H1 (cell line): ENCODE measurements around the gene ULK2. TPM values are rescaled to one million over a fixed set of nuclear protein-coding genes. Genes with fewer than 3 reads are reported as not detected.

Source experiments
- CTCF ChIA-PET: fragments of 300-600 bp; sonication (Branson Sonifier 250); formaldehyde crosslinking; loops from one replicate; lab custom pipeline; 2021; ENCODE audit not compliant: partially characterized antibody; lab: Charles Lee
- POLR2A ChIA-PET: fragments of 300-600 bp; sonication (Branson Sonifier 250); formaldehyde crosslinking; loops from one replicate; lab custom pipeline; 2021; ENCODE audit warnings: inconsistent platforms; ENCODE audit not compliant: partially characterized antibody; lab: Charles Lee
- DNase-seq, 2 experiments: peaks; one replicate each; pipeline versions ENCODE4 v3.0.0 to v3.0.0-alpha.2; 2010 to 2022; ENCODE audit warnings: low spot score in 2 of 2, low read depth in 1 of 2, mixed read lengths in 1 of 2
- FAIRE-seq: peaks from 2 replicates; lab custom pipeline; 2011; peaks lifted over from hg19 to GRCh38; lab: Jason Lieb, UNC
- H2AFZ ChIP-seq: 2 replicates; pipeline ENCODE4 v1.8.1; 2012; ENCODE audit warnings: low read length, inconsistent platforms
- H2AK5ac ChIP-seq: 2 replicates; pipeline ENCODE4 v1.6.1; 2013; ENCODE audit warnings: low read depth, low read length
- H2BK120ac ChIP-seq: replicated peaks from 2 replicates; pipeline ENCODE3; 2013; ENCODE audit warnings: low read depth, low read length, inconsistent platforms
- H2BK12ac ChIP-seq: 2 replicates; pipeline ENCODE4 v1.6.1; 2013; ENCODE audit warnings: low read depth, low read length
- H2BK15ac ChIP-seq: 2 replicates; pipeline ENCODE4 v1.6.1; 2013; ENCODE audit warnings: low read length
- H2BK20ac ChIP-seq: 2 replicates; pipeline ENCODE4 v1.6.1; 2013; ENCODE audit warnings: low read length
- H2BK5ac ChIP-seq: 2 replicates; pipeline ENCODE4 v1.6.1; 2013; ENCODE audit warnings: low read depth, low read length
- H3K14ac ChIP-seq: 2 replicates; pipeline ENCODE4 v1.6.1; 2013; ENCODE audit warnings: inconsistent platforms; ENCODE audit not compliant: insufficient read length
- H3K18ac ChIP-seq: 2 replicates; pipeline ENCODE4 v1.6.1; 2013; ENCODE audit warnings: low read length; ENCODE audit errors: extremely low read depth
- H3K23ac ChIP-seq: 2 replicates; pipeline ENCODE4 v1.6.1; 2013; ENCODE audit warnings: inconsistent platforms; ENCODE audit not compliant: insufficient read length
- H3K23me2 ChIP-seq: 2 replicates; pipeline ENCODE4 v1.6.1; 2013; ENCODE audit warnings: low read depth, low read length
- H3K27ac ChIP-seq: 2 replicates; pipeline ENCODE4 v1.6.1; 2011; ENCODE audit warnings: low read depth, low read length, inconsistent platforms
- H3K27me3 ChIP-seq, 4 experiments: replicated peaks in 1 of 4; 1 replicate in 1 of 4; 2 replicates in 3 of 4; pipeline versions ENCODE4 v1.6.1 to v1.8.1; 2011 to 2013; ENCODE audit warnings: low read length in 3 of 4, mild to moderate bottlenecking in 3 of 4, inconsistent platforms in 2 of 4, mixed read lengths in 2 of 4, moderate library complexity in 1 of 4; ENCODE audit not compliant: control insufficient read depth in 3 of 4, insufficient read depth in 3 of 4; ENCODE audit errors: extremely low read depth in 1 of 4
- H3K36me3 ChIP-seq, 4 experiments: 2 replicates each; pipeline versions ENCODE4 v1.6.1 to v1.8.1; 2011 to 2013; ENCODE audit warnings: mild to moderate bottlenecking in 4 of 4, low read length in 3 of 4, moderate library complexity in 2 of 4, control low read depth in 1 of 4, inconsistent platforms in 1 of 4; ENCODE audit not compliant: insufficient read depth in 4 of 4, control insufficient read depth in 2 of 4
- H3K4ac ChIP-seq: replicated peaks from 2 replicates; pipeline ENCODE3; 2013; ENCODE audit warnings: low read length, low read depth, mixed read lengths, inconsistent platforms; ENCODE audit not compliant: insufficient read length
- H3K4me1 ChIP-seq, 4 experiments: replicated peaks in 1 of 4; 1 replicate in 1 of 4; 2 replicates in 3 of 4; pipeline versions ENCODE4 v1.6.1 to v1.8.1; 2011 to 2013; ENCODE audit warnings: low read length in 3 of 4, inconsistent platforms in 2 of 4, mixed read lengths in 1 of 4; ENCODE audit not compliant: insufficient read depth in 4 of 4, control insufficient read depth in 3 of 4
- H3K4me2 ChIP-seq, 2 experiments: 2 replicates each; pipeline versions ENCODE4 v1.6.1 to v1.8.1; 2011 to 2013; ENCODE audit warnings: low read depth in 2 of 2, low read length in 2 of 2, control low read depth in 1 of 2, inconsistent platforms in 1 of 2, mild to moderate bottlenecking in 1 of 2; ENCODE audit not compliant: insufficient read depth in 1 of 2
- H3K4me3 ChIP-seq, 4 experiments: fragments of 200-600, 300-600 bp in 1 of 4; sonication (generic), shearing (Covaris generic), sonication (Bioruptor Twin) in 1 of 4; 2 replicates each; pipeline versions ENCODE4 v1.5.1 to v1.8.1; 2011 to 2016; ENCODE audit warnings: low read length in 4 of 4, low read depth in 3 of 4, control low read depth in 2 of 4, inconsistent platforms in 2 of 4, mild to moderate bottlenecking in 2 of 4, mixed read lengths in 1 of 4, moderate library complexity in 1 of 4; ENCODE audit not compliant: insufficient read depth in 2 of 4; ENCODE audit errors: extremely low read depth in 1 of 4
- H3K56ac ChIP-seq: replicated peaks from 2 replicates; pipeline ENCODE3; 2013; ENCODE audit warnings: low read depth, mild to moderate bottlenecking, mixed read lengths, low read length, inconsistent platforms; ENCODE audit not compliant: insufficient read length
- H3K79me1 ChIP-seq: 2 replicates; pipeline ENCODE4 v1.6.1; 2013; ENCODE audit warnings: low read depth, low read length, control low read depth
- H3K79me2 ChIP-seq, 2 experiments: 2 replicates each; pipeline versions ENCODE4 v1.6.1 to v1.8.1; 2012 to 2013; ENCODE audit warnings: low read length in 2 of 2, mild to moderate bottlenecking in 2 of 2, inconsistent platforms in 1 of 2; ENCODE audit not compliant: insufficient read depth in 2 of 2, control insufficient read depth in 1 of 2
- H3K9ac ChIP-seq, 4 experiments: replicated peaks in 1 of 4; 1 replicate in 1 of 4; 2 replicates in 3 of 4; pipeline versions ENCODE4 v1.6.1 to v1.8.1; 2011 to 2013; ENCODE audit warnings: low read depth in 3 of 4, low read length in 3 of 4, control low read depth in 2 of 4, mild to moderate bottlenecking in 2 of 4, moderate library complexity in 2 of 4, inconsistent platforms in 1 of 4; ENCODE audit errors: extremely low read depth in 1 of 4
- H3K9me3 ChIP-seq, 2 experiments: 2 replicates each; pipeline versions ENCODE4 v1.6.1 to v1.8.1; 2012 to 2013; ENCODE audit warnings: mild to moderate bottlenecking in 2 of 2, moderate library complexity in 2 of 2, control low read depth in 1 of 2, inconsistent platforms in 1 of 2, low read depth in 1 of 2, low read length in 1 of 2, mixed read lengths in 1 of 2; ENCODE audit not compliant: insufficient read depth in 2 of 2
- H4K20me1 ChIP-seq, 2 experiments: replicated peaks in 1 of 2; 2 replicates each; pipeline versions ENCODE3 to v1.8.1; 2011 to 2013; ENCODE audit warnings: inconsistent platforms in 2 of 2, low read length in 2 of 2, mild to moderate bottlenecking in 1 of 2; ENCODE audit not compliant: insufficient read depth in 2 of 2, control insufficient read depth in 1 of 2
- H4K5ac ChIP-seq: 2 replicates; pipeline ENCODE4 v1.6.1; 2013; ENCODE audit warnings: low read length, low read depth, mixed read lengths, inconsistent platforms; ENCODE audit not compliant: insufficient read length
- H4K8ac ChIP-seq: 2 replicates; pipeline ENCODE4 v1.8.0; 2013; ENCODE audit warnings: mild to moderate bottlenecking, moderate library complexity, low read length, inconsistent platforms; ENCODE audit not compliant: insufficient read depth; ENCODE audit errors: extremely low read depth
- H4K91ac ChIP-seq: replicated peaks from 2 replicates; pipeline ENCODE3; 2013; ENCODE audit warnings: low read length, mixed read lengths, inconsistent platforms; ENCODE audit not compliant: insufficient read length
- ATF3 ChIP-seq: IDR thresholded peaks from 2 replicates; pipeline ENCODE4 v1.6.1; 2011; ENCODE audit warnings: low read depth, mild to moderate bottlenecking, low read length; ENCODE audit not compliant: insufficient read depth
- CTCF ChIP-seq, 3 experiments: IDR thresholded peaks; 1 replicate in 2 of 3; 2 replicates in 1 of 3; pipeline versions ENCODE4 v1.5.1 to v1.6.1; 2011; ENCODE audit warnings: low read length in 3 of 3, mild to moderate bottlenecking in 3 of 3, inconsistent platforms in 2 of 3, low read depth in 1 of 3, moderate library complexity in 1 of 3; ENCODE audit not compliant: insufficient read depth in 1 of 3; ENCODE audit errors: control extremely low read depth in 1 of 3
- POLR2A ChIP-seq, 2 experiments: IDR thresholded peaks; 1 replicate in 1 of 2; 2 replicates in 1 of 2; pipeline ENCODE4 v1.6.1; 2011; ENCODE audit warnings: low read depth in 2 of 2, low read length in 2 of 2, mild to moderate bottlenecking in 2 of 2; ENCODE audit errors: control extremely low read depth in 1 of 2
- RFX5 ChIP-seq: IDR thresholded peaks from 2 replicates; pipeline ENCODE4 v1.6.1; 2011; ENCODE audit warnings: low read depth, low read length, improper control_type of control experiment, borderline replicate concordance
- RXRA ChIP-seq: IDR thresholded peaks from 2 replicates; pipeline ENCODE4 v1.6.1; 2011; ENCODE audit warnings: low read depth, mild to moderate bottlenecking, low read length, moderate library complexity; ENCODE audit not compliant: insufficient read depth
- SIRT6 ChIP-seq: IDR thresholded peaks from one replicate; pipeline ENCODE4 v1.7.1; 2012; ENCODE audit warnings: low read length, inconsistent platforms
- SIX5 ChIP-seq: IDR thresholded peaks from 2 replicates; pipeline ENCODE4 v1.6.1; 2011; ENCODE audit warnings: mild to moderate bottlenecking, low read depth, low read length
- SP4 ChIP-seq: IDR thresholded peaks from 2 replicates; pipeline ENCODE4 v1.6.1; 2012; ENCODE audit warnings: low read length, inconsistent platforms
- TAF7 ChIP-seq: optimal IDR thresholded peaks from 2 replicates; pipeline ENCODE3; 2011; ENCODE audit warnings: low read depth, mild to moderate bottlenecking, inconsistent platforms, low read length, moderate library complexity, borderline replicate concordance
- TBP ChIP-seq: IDR thresholded peaks from 2 replicates; pipeline ENCODE4 v1.6.1; 2011; ENCODE audit warnings: low read depth, low read length, improper control_type of control experiment
- YY1 ChIP-seq: IDR thresholded peaks from 2 replicates; pipeline ENCODE4 v1.6.1; 2011; ENCODE audit warnings: low read depth, mild to moderate bottlenecking, low read length
- WGBS, 2 experiments: shearing (Covaris generic) in 1 of 2; methylation state at CpG; one replicate each; pipeline versions ENCODE4 v1.1.6 to v1.1.7; 2013 to 2015; ENCODE audit warnings: low lambda C conversion rate in 2 of 2, mixed read lengths in 2 of 2, inconsistent platforms in 1 of 2, low coverage in 1 of 2, missing lambda C conversion rate in 1 of 2; ENCODE audit not compliant: insufficient replicate concordance in 2 of 2, insufficient coverage in 1 of 2, insufficient read length in 1 of 2; ENCODE audit errors: extremely low coverage in 1 of 2, missing lambda C conversion rate in 1 of 2; 5-methylcytosine and 5-hydroxymethylcytosine counted together
- polyA plus RNA-seq, 7 experiments: library from polyadenylated mRNA; depleted of rRNA in 3 of 7; stranded (reverse) in 5 of 7; unstranded in 2 of 7; fragments of >200 nt in 5 of 7; fragments of 200-250 nt in 2 of 7; gene quantifications; 1 replicate in 5 of 7; 2 replicates in 1 of 7; 4 replicates in 1 of 7; pipeline versions ENCODE4 v1.2.1 to v1.2.3, GENCODE V29; 2011 to 2013; ENCODE audit warnings: missing spikeins in 2 of 7, mixed read lengths in 2 of 7
- total RNA-seq: library from RNA; stranded (reverse); fragmentation: NEBNext Ultra II Directional; extraction: Animal tissue kit (Norgen Biotek cat#: 25700); gene quantifications from 2 replicates; pipeline ENCODE4 v1.2.1, GENCODE V29; 2021

The ULK2 gene
- total and polyA plus RNA-seq, 2 of the 8 experiments (the other 6 are each of a cell fraction or from before 2014, with no cell fraction given), result 5.3 to 9.8 TPM

GRCh38 chr17:19873346-19873745 is 5.6 kb upstream of the ULK2 start:
- H2BK15ac ChIP-seq, result no peak overlapping the region
- no peak overlapping the region for H3K4me3 ChIP-seq
- no peak overlapping the region for H3K4me2 ChIP-seq
- TF ChIP-seq CTCF (IDR thresholded peaks at IDR 0.05; ENCODE audit: control extremely low read depth in 1 of 3, insufficient read depth in 1 of 3, low read depth in 1 of 3, low read length in 3 of 3) (no peak), TAF7 (no peak), YY1 (no peak), ATF3 (no peak), RFX5 (no peak), SIX5 (no peak), TBP (no peak), RXRA (no peak), POLR2A (IDR thresholded peaks at IDR 0.05; ENCODE audit: control extremely low read depth in 1 of 2, low read depth in 2 of 2, low read length in 2 of 2) (no peak), SIRT6 (no peak), SP4 (no peak)
- H3K27me3 ChIP-seq, result peaks cover 0 to 8% (median 8%) of the 10 kb centered on the region in 4 experiments; a peak in 6 of 7 replicates
- H2BK20ac ChIP-seq, result no peak overlapping the region
- H2BK120ac ChIP-seq, result no peak overlapping the region
- no peak overlapping the region for H3K56ac ChIP-seq
- no peak overlapping the region for H3K4ac ChIP-seq
- no peaks in the 10 kb centered on the region for H3K79me1 ChIP-seq
- H3K27ac ChIP-seq, result no peak overlapping the region
- no peak overlapping the region for H4K5ac ChIP-seq
- 95% methylated on average over 3 of the region's 3 CpGs; no CpG with 5 or more reads in 1 of the 2 experiments for WGBS, 2 experiments
- DNase-seq, result no peak
- H2BK12ac ChIP-seq, result no peak overlapping the region
- no peak overlapping the region for H2AFZ ChIP-seq
- H3K14ac ChIP-seq, result no peak overlapping the region
- no peak overlapping the region for H4K8ac ChIP-seq
- H3K23me2 ChIP-seq, result no peaks in the 10 kb centered on the region
- POLR2A ChIA-PET, result no interaction called here
- peaks cover 0 to under 1% (median 0%) of the 10 kb centered on the region in 4 experiments; a peak in 1 of 7 replicates for H3K4me1 ChIP-seq
- H3K23ac ChIP-seq, result no peak overlapping the region
- no peaks in the 10 kb centered on the region for H4K20me1 ChIP-seq
- no peak for FAIRE-seq
- no peak overlapping the region for H4K91ac ChIP-seq
- no peaks in the 10 kb centered on the region for H3K79me2 ChIP-seq
- no peak overlapping the region for H2AK5ac ChIP-seq
- H3K9ac ChIP-seq, result no peak overlapping the region
- no peak overlapping the region for H3K18ac ChIP-seq
- CTCF ChIA-PET, result no interaction called here
- H3K9me3 ChIP-seq, result no peaks in the 10 kb centered on the region
- no peak overlapping the region for H2BK5ac ChIP-seq
- no peaks in the 10 kb centered on the region for H3K36me3 ChIP-seq
